ENCODE measurements around the gene OTX1. TPM values are rescaled to one million over a fixed set of nuclear protein-coding genes. Genes with fewer than 3 reads are reported as not detected.
A peak's percentile ranks its signal among the peaks of the same experiment; 100 is the strongest.

OTX1 gene
- total RNA-seq, 1 donor from 2014 or later = not detected

GRCh38 chr2:63051042-63051794, 588 bp downstream of the OTX1 start:
- no peak overlapping the region for H3K27ac Mint-ChIP-seq
- H3K4me1 Mint-ChIP-seq = peaks cover 39% of the 10 kb centered on the region
- H3K9me3 Mint-ChIP-seq = peaks cover 5% of the 10 kb centered on the region
- DNase-seq = peak; percentile 62
- H3K36me3 Mint-ChIP-seq (ENCODE audit: low read depth) = peaks cover 6% of the 10 kb centered on the region
- intact Hi-C loops (cut with micrococcal nuclease) = loop anchor here (10.0 kb wide), 1 partner anchor 346 kb away; the partner anchor contains the start of gene EHBP1
- peak overlapping the region; percentile 78 for H3K4me3 Mint-ChIP-seq
- peaks cover 88% of the 10 kb centered on the region for H3K27me3 Mint-ChIP-seq

- H3K9me3 Mint-ChIP-seq = peaks cover 9% of the 10 kb centered on the region
- DNase-seq = no peak
- peak overlapping the region; percentile 43 for H3K4me3 Mint-ChIP-seq
- H3K27me3 Mint-ChIP-seq = peaks cover 88% of the 10 kb centered on the region
- H3K27ac Mint-ChIP-seq = no peak overlapping the region
- intact Hi-C loops (cut with micrococcal nuclease) = loop anchor here (10.0 kb wide), 1 partner anchor 347 kb away; the partner anchor contains the start of gene EHBP1
- H3K36me3 Mint-ChIP-seq (ENCODE audit: low read depth) = peaks cover 10% of the 10 kb centered on the region
- peaks cover 43% of the 10 kb centered on the region for H3K4me1 Mint-ChIP-seq
These were observed 1.2 kb downstream of the OTX1 start for GRCh38 chr2:63051795-63052333.

DNA sequence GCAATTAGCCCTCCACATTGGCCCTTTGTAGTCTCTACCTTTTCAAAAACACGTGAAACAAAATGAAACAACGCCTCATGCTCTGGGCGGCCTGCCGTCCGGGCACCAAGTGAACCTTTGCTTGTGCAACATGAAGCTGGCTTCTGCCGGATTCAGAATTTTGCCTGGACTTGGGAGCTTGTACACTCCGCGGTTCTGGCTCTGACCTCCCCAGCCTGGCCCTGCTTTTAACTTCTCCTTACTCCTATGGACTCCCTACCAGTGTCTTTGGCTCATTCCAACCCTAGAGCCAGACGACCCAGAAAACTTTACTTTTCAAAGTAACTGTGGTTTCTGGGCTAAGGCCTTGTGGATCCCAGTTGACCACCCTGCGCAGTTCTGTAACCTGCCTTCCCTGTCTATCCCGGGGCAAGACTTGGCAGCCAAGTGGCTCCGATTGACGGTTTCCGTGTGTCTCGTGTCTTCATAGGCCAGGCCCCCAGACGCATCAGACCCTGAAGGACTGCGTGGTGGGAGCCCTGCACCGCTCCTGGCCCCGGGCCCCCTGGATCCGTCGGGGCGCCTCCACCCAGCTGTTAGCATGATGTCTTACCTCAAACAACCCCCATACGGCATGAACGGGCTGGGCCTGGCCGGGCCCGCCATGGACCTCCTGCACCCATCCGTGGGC, 1.9 kb downstream of the OTX1 start:
- no peak for DNase-seq
- intact Hi-C loops (cut with micrococcal nuclease) = loop anchor here (10.0 kb wide), 1 partner anchor 348 kb away; the partner anchor contains the start of gene EHBP1
- H3K36me3 Mint-ChIP-seq (ENCODE audit: low read depth) = peaks cover 10% of the 10 kb centered on the region
- peaks cover 89% of the 10 kb centered on the region for H3K27me3 Mint-ChIP-seq
- H3K4me3 Mint-ChIP-seq = peak overlapping the region; percentile 43
- H3K4me1 Mint-ChIP-seq = peaks cover 49% of the 10 kb centered on the region
- no peak overlapping the region for H3K27ac Mint-ChIP-seq
- peaks cover 12% of the 10 kb centered on the region for H3K9me3 Mint-ChIP-seq

DNA sequence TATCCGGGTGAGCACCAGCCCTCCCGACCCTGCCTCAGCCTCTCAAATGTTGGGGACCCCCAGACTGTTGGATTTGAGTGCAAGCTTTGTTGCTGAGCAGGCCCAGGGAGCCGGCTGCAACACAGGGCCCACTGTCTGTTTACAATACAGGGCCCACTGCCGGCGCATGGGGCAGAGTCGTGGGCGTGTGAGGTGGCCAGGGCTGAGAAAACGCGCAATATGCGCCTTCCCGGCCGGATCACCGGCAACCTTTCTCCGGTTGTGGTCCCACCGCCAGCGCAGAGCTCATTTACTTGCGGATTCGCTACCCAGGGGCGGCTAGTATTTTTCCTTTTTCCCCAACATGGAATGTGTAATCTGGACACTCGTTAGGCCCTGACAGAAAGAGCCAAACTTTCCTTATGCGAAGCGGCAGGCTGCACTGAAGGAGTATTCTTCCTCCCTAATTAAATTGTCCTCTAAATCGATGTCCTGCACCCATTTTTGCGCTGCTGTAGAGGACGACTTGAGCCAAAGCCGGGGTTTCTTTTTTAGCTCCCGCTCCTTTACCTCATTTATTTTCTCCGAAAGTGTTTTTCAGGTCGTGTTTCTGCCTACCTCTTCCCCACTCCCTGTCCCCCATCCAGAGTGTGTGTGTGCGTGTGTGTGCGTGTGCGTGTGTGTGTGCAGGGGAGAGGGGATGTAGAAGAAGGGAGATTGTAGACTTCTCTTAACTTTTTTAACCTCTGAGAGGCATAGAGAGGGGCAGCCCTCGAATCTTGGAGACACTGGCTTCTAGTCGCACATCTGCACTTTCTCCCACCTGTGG, 2.7 kb downstream of the OTX1 start:
- intact Hi-C loops (cut with micrococcal nuclease) = loop anchor here (10.0 kb wide), 1 partner anchor 348 kb away; the partner anchor contains the start of gene EHBP1
- H3K9me3 Mint-ChIP-seq = peaks cover 13% of the 10 kb centered on the region
- no peak for DNase-seq
- H3K27me3 Mint-ChIP-seq = peaks cover 91% of the 10 kb centered on the region
- H3K4me3 Mint-ChIP-seq = no peak overlapping the region
- peaks cover 11% of the 10 kb centered on the region for H3K36me3 Mint-ChIP-seq (ENCODE audit: low read depth)
- H3K4me1 Mint-ChIP-seq = peaks cover 48% of the 10 kb centered on the region
- no peak overlapping the region for H3K27ac Mint-ChIP-seq

- H3K27me3 Mint-ChIP-seq = peaks cover 89% of the 10 kb centered on the region
- H3K36me3 Mint-ChIP-seq (ENCODE audit: low read depth) = peaks cover 12% of the 10 kb centered on the region
- peaks cover 16% of the 10 kb centered on the region for H3K9me3 Mint-ChIP-seq
- H3K4me1 Mint-ChIP-seq = peaks cover 46% of the 10 kb centered on the region
- DNase-seq = peak; percentile 76
- H3K4me3 Mint-ChIP-seq = peak overlapping the region; percentile 70
- H3K27ac Mint-ChIP-seq = no peak overlapping the region
- intact Hi-C loops (cut with micrococcal nuclease) = loop anchor here (10.0 kb wide), 1 partner anchor 349 kb away; the partner anchor contains the start of gene EHBP1
These were observed 3.4 kb downstream of the OTX1 start for GRCh38 chr2:63053889-63054602.

DNA sequence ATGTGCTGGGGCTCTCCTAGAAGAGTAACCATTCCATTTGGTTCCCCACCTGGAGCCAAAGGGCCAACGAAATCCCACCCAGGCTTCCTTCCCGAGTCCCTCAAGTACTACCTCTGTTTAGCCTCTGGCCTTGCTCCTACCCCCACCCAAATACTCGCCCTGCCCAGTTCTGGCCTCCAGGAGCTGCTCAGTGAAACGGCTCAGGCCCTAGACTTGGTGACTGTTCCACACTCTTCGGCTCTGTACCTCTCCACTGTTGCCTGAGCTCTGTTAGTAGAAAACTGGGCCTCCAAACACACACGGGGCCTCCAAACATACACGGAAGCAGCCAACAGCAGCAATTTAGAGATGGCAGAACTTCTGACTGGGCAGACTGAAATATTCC, 4.2 kb downstream of the OTX1 start:
- intact Hi-C loops (cut with micrococcal nuclease) = loop anchor here (10.0 kb wide), 1 partner anchor 350 kb away; the partner anchor contains the start of gene EHBP1
- Mint-ChIP-seq H3K27ac (no peak overlapping the region), H3K4me1 (peaks cover 42% of the 10 kb centered on the region), H3K36me3 (ENCODE audit: low read depth) (peaks cover 12% of the 10 kb centered on the region), H3K4me3 (no peak overlapping the region), H3K9me3 (peaks cover 16% of the 10 kb centered on the region), H3K27me3 (peaks cover 83% of the 10 kb centered on the region)
- no peak for DNase-seq

DNA sequence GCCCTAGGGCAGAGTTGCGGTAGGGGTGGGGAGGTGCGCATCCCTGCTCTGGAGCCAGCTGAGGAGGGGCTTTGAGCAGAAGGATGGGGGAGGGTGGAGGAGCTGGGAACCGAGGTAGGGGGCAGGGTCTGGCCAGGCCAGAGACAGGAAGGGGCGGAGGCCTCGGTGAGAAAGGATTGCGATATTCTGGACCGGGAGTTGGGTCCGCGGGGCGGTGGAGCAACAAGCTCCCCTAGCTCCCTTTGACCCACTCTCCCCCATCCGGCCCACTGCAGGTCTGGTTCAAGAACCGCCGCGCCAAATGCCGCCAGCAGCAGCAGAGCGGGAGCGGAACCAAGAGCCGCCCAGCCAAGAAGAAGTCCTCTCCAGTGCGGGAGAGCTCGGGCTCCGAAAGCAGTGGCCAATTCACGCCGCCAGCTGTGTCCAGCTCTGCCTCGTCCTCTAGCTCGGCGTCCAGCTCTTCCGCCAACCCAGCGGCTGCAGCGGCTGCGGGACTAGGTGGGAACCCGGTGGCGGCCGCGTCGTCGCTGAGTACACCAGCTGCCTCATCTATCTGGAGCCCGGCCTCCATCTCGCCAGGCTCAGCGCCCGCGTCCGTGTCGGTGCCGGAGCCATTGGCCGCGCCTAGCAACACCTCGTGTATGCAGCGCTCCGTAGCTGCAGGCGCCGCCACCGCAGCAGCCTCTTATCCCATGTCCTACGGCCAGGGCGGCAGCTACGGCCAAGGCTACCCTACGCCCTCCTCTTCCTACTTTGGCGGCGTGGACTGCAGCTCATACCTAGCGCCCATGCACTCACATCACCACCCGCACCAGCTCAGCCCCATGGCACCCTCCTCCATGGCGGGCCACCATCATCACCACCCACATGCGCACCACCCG, 4.8 kb downstream of the OTX1 start:
- H3K4me1 Mint-ChIP-seq = peaks cover 43% of the 10 kb centered on the region
- DNase-seq = peak; percentile 65
- intact Hi-C loops (cut with micrococcal nuclease) = loop anchor here (10.0 kb wide), 1 partner anchor 351 kb away; the partner anchor contains the start of gene EHBP1

DNA sequence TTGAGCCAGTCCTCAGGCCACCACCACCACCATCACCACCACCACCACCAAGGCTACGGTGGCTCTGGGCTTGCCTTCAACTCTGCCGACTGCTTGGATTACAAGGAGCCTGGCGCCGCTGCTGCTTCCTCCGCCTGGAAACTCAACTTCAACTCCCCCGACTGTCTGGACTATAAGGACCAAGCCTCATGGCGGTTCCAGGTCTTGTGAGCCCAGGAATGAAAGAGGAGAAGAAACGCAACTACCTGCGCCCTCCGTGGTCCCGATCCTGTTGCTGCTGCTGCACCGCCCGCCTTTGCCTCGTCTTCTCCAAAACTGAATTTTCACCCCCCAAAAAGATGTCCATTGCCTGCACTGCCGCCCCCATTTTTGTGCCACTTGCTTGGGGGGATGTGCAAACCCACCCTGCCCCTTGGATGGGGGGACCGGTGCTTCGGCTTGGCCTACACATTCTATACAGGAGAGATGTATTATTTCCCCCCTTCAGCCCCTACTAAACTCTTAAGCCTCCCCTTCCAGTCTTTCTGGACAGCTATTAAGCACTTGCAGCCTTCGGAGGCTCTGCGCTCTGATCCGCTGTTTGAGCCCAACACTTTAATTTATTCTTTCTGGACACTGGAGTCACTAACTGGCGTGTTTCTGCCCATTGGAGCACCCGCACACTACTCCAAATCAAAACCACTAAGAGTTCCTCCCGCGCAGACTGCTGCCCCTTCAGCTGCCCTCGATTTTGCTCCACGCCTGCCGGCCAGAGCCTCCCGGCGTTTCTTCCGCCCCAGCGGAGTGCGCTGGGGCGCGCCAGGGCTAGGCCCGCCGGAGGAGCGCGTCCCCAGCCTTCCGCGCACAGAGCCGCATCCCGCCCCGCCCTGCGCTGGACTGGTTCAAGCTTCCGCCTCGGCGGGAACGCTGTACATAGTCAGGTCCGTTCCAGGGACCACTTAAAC, 5.7 kb downstream of the OTX1 start:
- Mint-ChIP-seq H3K4me1 (peaks cover 39% of the 10 kb centered on the region), H3K27me3 (peaks cover 87% of the 10 kb centered on the region), H3K27ac (peak overlapping the region; percentile 53), H3K9me3 (peaks cover 18% of the 10 kb centered on the region), H3K4me3 (peak overlapping the region; percentile 65), H3K36me3 (ENCODE audit: low read depth) (peaks cover 15% of the 10 kb centered on the region)
- DNase-seq = peak; percentile 69
- intact Hi-C loops (cut with micrococcal nuclease) = loop anchor here (10.0 kb wide), 1 partner anchor 352 kb away; the partner anchor contains the start of gene EHBP1

More for the DNA sequence above, 4.8 kb downstream of the OTX1 start:
- Mint-ChIP-seq H3K9me3 (peaks cover 18% of the 10 kb centered on the region), H3K27ac (peak overlapping the region; percentile 53), H3K36me3 (ENCODE audit: low read depth) (peaks cover 15% of the 10 kb centered on the region), H3K4me3 (peak overlapping the region; percentile 65), H3K27me3 (peaks cover 88% of the 10 kb centered on the region)

DNA sequence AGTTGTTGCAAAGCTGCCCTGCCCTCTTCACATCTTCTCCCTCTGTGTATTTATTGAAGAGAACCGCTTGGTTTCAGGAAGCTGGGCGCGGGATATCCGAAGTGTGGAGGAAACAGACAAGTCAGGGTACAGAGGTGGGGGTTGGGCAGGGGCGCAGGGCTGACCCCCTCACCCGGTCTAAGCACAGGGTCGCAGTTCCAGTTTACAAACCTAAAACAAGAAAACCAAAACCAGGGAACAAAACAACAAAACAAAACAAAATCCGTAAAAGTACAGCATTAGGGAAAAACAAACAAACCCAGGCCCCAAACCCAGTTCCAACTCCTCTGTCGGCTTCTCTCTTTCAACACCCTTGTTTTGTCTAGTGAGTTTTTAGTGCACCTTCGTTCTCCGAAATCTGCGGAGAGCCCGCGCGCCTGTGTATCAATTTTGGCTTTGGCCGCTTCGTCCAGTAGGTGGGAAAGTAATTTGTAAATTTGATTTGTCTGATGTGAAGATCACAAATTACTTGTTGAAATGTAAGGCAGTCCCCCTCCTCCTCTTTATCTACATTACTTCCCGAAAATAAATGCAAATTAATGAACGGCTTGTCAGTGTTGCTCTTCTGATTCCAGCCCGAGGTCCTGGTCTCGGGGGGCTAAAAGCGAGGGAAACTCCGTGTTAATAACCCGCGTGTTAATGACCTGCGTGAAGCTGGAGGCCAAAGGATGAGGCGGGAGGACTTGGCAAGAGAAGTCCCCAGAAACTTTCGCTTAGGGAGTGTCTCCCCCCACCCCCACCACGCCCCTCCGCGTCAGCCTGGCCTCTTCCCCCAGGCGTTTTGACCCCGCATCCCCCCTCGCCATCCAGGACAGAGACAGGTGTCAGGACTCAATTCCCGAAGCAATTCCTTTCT, 6.9 kb downstream of the OTX1 start:
- DNase-seq = peak; percentile 58
- Mint-ChIP-seq H3K27ac (no peak overlapping the region), H3K9me3 (peaks cover 18% of the 10 kb centered on the region), H3K4me3 (peak overlapping the region; percentile 70), H3K27me3 (peaks cover 88% of the 10 kb centered on the region), H3K4me1 (peaks cover 38% of the 10 kb centered on the region), H3K36me3 (ENCODE audit: low read depth) (peaks cover 15% of the 10 kb centered on the region)
- intact Hi-C loops (cut with micrococcal nuclease) = loop anchor here (1.0 to 10.0 kb wide), 2 partner anchors 8 to 353 kb away; partner anchors contain the start of gene EHBP1

DNA sequence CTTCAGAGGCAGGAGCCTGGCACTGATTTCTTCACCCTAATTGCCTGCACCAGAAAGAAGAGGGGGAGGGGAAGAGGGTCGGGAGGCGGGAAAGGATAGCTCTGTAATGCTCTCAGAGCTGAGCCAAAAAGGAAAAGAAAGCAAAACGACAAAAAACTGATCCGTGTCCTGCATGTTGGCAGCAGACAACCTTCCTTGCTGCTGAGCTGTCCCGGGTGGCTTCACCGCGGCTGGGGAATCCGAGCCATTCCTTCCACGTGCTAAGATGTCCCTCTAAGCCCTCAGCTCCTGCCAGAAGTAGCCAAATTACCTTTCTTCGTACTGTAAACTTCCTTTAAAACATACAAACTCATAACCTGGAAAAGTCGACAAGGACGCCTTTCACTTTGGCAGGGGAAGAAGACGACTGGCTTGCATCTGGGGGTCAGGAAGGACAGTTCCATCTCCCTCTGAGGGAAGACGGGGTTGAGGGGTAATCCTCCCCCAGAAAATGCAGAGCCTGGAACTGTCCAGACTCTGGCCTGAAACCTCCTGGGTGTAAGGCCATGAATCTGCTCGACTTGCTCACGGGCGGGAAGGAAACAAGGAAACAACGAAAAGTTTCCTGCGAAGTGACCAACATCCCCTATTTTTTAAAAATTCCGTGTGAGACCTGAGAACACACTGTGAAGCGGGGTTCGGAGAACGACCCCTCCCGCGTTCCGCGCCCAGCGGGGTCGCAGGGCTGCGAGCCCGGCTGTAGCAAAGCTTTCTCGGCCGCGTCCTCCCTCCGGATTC, 7.7 kb downstream of the OTX1 start:
- DNase-seq = peak; percentile 62
- Mint-ChIP-seq H3K36me3 (ENCODE audit: low read depth) (peaks cover 15% of the 10 kb centered on the region), H3K27ac (no peak overlapping the region), H3K4me3 (peak overlapping the region; percentile 70), H3K9me3 (peaks cover 18% of the 10 kb centered on the region), H3K4me1 (peaks cover 37% of the 10 kb centered on the region), H3K27me3 (peaks cover 85% of the 10 kb centered on the region)
- intact Hi-C loops (cut with micrococcal nuclease) = loop anchor here (1.0 to 10.0 kb wide), 2 partner anchors 9 to 354 kb away; partner anchors contain the start of gene EHBP1
